ENCODE measurements around the gene SARS2.

The SARS2 gene

GRCh38 chr19:38964738-38965137 lies 34.2 kb upstream of the SARS2 start:
- no peak overlapping the region for H3K27ac ChIP-seq
- TF ChIP-seq, protein P1, sequence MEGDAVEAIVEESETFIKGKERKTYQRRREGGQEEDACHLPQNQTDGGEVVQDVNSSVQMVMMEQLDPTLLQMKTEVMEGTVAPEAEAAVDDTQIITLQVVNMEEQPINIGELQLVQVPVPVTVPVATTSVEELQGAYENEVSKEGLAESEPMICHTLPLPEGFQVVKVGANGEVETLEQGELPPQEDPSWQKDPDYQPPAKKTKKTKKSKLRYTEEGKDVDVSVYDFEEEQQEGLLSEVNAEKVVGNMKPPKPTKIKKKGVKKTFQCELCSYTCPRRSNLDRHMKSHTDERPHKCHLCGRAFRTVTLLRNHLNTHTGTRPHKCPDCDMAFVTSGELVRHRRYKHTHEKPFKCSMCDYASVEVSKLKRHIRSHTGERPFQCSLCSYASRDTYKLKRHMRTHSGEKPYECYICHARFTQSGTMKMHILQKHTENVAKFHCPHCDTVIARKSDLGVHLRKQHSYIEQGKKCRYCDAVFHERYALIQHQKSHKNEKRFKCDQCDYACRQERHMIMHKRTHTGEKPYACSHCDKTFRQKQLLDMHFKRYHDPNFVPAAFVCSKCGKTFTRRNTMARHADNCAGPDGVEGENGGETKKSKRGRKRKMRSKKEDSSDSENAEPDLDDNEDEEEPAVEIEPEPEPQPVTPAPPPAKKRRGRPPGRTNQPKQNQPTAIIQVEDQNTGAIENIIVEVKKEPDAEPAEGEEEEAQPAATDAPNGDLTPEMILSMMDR (IDR thresholded peaks at IDR 0.05), result no peak
- H3K9me3 ChIP-seq, result no peaks in the 10 kb centered on the region
- DNase-seq, result no peak
- H3K36me3 ChIP-seq, result peaks cover 0 to 11% (median 6%) of the 10 kb centered on the region in 3 donors
- H3K4me3 ChIP-seq, result no peak overlapping the region
- peaks cover 0 to 8% (median 1%) of the 10 kb centered on the region in 4 donors for H3K4me1 ChIP-seq
- H3K27me3 ChIP-seq, result no peaks in the 10 kb centered on the region
- intact Hi-C loops (cut with DNase I; ENCODE audit: low total_unique reads), result loop anchor here (10.0 kb wide), 1 partner anchor 160 kb away; the partner anchor contains the start of gene PAK4

DNA sequence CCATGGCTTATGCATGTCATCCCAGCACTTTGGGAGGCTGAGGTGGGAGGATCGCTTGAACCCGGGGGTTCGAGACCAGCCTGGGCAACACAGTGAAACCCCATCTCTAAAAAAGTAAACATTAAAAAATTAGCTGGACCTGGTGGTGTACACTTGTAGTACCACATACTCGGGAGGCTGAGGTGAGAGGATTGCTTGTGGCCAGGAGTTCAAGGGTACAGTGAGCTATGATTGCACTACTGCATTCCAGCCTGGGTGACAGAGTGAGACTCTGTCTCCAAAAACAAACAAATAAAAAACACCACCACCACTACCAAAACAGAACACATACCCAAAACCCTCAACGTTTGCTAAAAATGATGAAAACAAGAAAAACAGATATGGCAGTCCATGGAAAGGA lies 29.1 kb upstream of the SARS2 start:
- H3K4me3 ChIP-seq, result no peak overlapping the region
- H3K36me3 ChIP-seq, result peaks cover 8 to 17% (median 12%) of the 10 kb centered on the region in 3 donors
- H3K9me3 ChIP-seq, result no peaks in the 10 kb centered on the region
- TF ChIP-seq, protein P1 (IDR thresholded peaks at IDR 0.05), result no peak
- peaks cover 0 to 8% (median 1%) of the 10 kb centered on the region in 4 donors for H3K4me1 ChIP-seq
- DNase-seq, result no peak
- no peaks in the 10 kb centered on the region for H3K27me3 ChIP-seq
- intact Hi-C loops (cut with DNase I; ENCODE audit: low total_unique reads), result loop anchor here (10.0 kb wide), 1 partner anchor 165 kb away; the partner anchor contains the start of gene PAK4
- H3K27ac ChIP-seq, result no peak overlapping the region

- TF ChIP-seq, protein P1 (IDR thresholded peaks at IDR 0.05), result no peak
- intact Hi-C loops (cut with DNase I; ENCODE audit: low total_unique reads), result no loop called here
- no peak for DNase-seq
- Histone ChIP-seq H3K27ac (no peak overlapping the region), H3K4me3 (no peak overlapping the region), H3K9me3 (no peaks in the 10 kb centered on the region), H3K36me3 (peaks cover 8 to 12% (median 11%) of the 10 kb centered on the region in 3 donors), H3K4me1 (peaks cover 0 to 8% (median 1%) of the 10 kb centered on the region in 4 donors), H3K27me3 (no peaks in the 10 kb centered on the region)
Measured at GRCh38 chr19:38958301-38958700, 27.7 kb upstream of the SARS2 start.

DNA sequence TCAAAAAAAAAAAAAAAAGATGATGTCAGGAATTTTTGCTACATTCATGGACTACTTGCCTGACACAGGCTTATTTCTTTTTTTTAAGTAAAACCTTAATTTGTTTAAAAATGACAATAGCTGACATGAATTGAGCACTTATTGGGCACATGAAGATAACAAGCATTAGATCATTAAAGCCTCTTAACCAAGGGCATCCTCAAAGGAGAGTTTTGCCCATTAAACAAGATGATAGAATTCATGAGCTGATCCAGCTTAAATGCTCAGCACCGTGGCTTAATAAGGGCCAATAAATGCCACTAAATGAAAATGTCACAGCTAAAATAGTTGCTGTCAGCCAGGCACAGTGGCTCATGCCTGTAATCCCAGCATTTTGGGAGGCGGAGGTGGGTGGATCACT lies 25.7 kb upstream of the SARS2 start:
- TF ChIP-seq, protein P1 (IDR thresholded peaks at IDR 0.05), result no peak
- Histone ChIP-seq H3K36me3 (peaks cover 8 to 12% (median 11%) of the 10 kb centered on the region in 3 donors), H3K4me3 (no peak overlapping the region), H3K27ac (no peak overlapping the region), H3K27me3 (no peaks in the 10 kb centered on the region), H3K4me1 (no peaks in the 10 kb centered on the region), H3K9me3 (no peaks in the 10 kb centered on the region)
- intact Hi-C loops (cut with DNase I; ENCODE audit: low total_unique reads), result no loop called here
- DNase-seq, result no peak

GRCh38 chr19:38953677-38954076 lies 23.1 kb upstream of the SARS2 start:
- H3K4me1 ChIP-seq, result peaks cover 0 to 13% (median 11%) of the 10 kb centered on the region in 4 donors
- H3K27me3 ChIP-seq, result no peaks in the 10 kb centered on the region
- H3K36me3 ChIP-seq, result peaks cover 8 to 12% (median 11%) of the 10 kb centered on the region in 3 donors
- no peaks in the 10 kb centered on the region for H3K9me3 ChIP-seq
- TF ChIP-seq, protein P1 (IDR thresholded peaks at IDR 0.05), result no peak
- no peak overlapping the region for H3K4me3 ChIP-seq
- intact Hi-C loops (cut with DNase I; ENCODE audit: low total_unique reads), result no loop called here
- H3K27ac ChIP-seq, result no peak overlapping the region
- no peak for DNase-seq
